Activated CD4-positive, alpha-beta T cell treated with anti-CD3 and anti-CD28 coated beads for 48 hours (primary cell): ENCODE data around the gene MYRF.

Experiments
- DNase-seq: peaks from one replicate; pipeline ENCODE4 v3.0.0-alpha.2; 2020

The MYRF gene

GRCh38 chr11:61828379-61828628 lies 75.9 kb downstream of the MYRF start:
- no peak for DNase-seq

GRCh38 chr11:61828629-61829407 lies 76.4 kb downstream of the MYRF start:
- DNase-seq = peak; percentile 47

GRCh38 chr11:61829806-61830205 lies 77.4 kb downstream of the MYRF start:
- DNase-seq = no peak

GRCh38 chr11:61830237-61831105 lies 78.0 kb downstream of the MYRF start:
- no peak for DNase-seq

GRCh38 chr11:61832207-61832606 lies 79.8 kb downstream of the MYRF start:
- no peak for DNase-seq

- no peak for DNase-seq
Measured at GRCh38 chr11:61832754-61833153, 80.3 kb downstream of the MYRF start.

- peak; percentile 16 for DNase-seq
Measured at GRCh38 chr11:61833471-61833870, 81.0 kb downstream of the MYRF start.

- no peak for DNase-seq
Measured at GRCh38 chr11:61833926-61834277, 81.5 kb downstream of the MYRF start.

GRCh38 chr11:61834278-61835048 lies 82.0 kb downstream of the MYRF start:
- DNase-seq = peak; percentile 68

- DNase-seq = no peak
Measured at GRCh38 chr11:61836193-61836592, 83.8 kb downstream of the MYRF start.

- no peak for DNase-seq
Measured at GRCh38 chr11:61837411-61838005, 85.1 kb downstream of the MYRF start.
